Endodermal cell (in vitro differentiated cells): Measurements from ENCODE around the gene RAB25. TPM values are rescaled to one million over a fixed set of nuclear protein-coding genes. Genes with fewer than 3 reads are reported as not detected.
A peak's percentile ranks its signal among the peaks of the same experiment; 100 is the strongest.

Source experiments
- DNase-seq: peaks from one replicate; pipeline ENCODE4 v3.0.0-alpha.2; 2017
- H3K27ac ChIP-seq: 2 replicates; pipeline ENCODE4 v1.5.1; 2013; ENCODE audit warnings: mild to moderate bottlenecking, low read depth, low read length, moderate library complexity
- H3K27me3 ChIP-seq: 2 replicates; pipeline ENCODE4 v1.6.1; 2013; ENCODE audit warnings: mild to moderate bottlenecking, low read length, moderate library complexity; ENCODE audit not compliant: insufficient read depth, control insufficient read depth, poor library complexity, severe bottlenecking
- H3K36me3 ChIP-seq: 2 replicates; pipeline ENCODE4 v1.7.0; 2013; ENCODE audit warnings: mild to moderate bottlenecking, low read length, moderate library complexity; ENCODE audit not compliant: control insufficient read depth, insufficient read depth
- H3K4me1 ChIP-seq: one replicate; pipeline ENCODE4 v1.7.0; 2013; ENCODE audit warnings: low read length; ENCODE audit not compliant: control insufficient read depth, insufficient read depth
- H3K4me3 ChIP-seq: 2 replicates; pipeline ENCODE4 v1.5.1; 2013; ENCODE audit warnings: mild to moderate bottlenecking, low read length, moderate library complexity
- H3K9ac ChIP-seq: 2 replicates; pipeline ENCODE4 v1.6.1; 2013; ENCODE audit warnings: mild to moderate bottlenecking, low read length, moderate library complexity; ENCODE audit not compliant: poor library complexity, severe bottlenecking; ENCODE audit errors: extremely low read depth
- H3K9me3 ChIP-seq: 2 replicates; pipeline ENCODE4 v1.6.1; 2013; ENCODE audit warnings: mild to moderate bottlenecking, low read length, moderate library complexity; ENCODE audit not compliant: control insufficient read depth
- H3K27ac Mint-ChIP-seq: 2 replicates; pipeline ENCODE4 v1.8.0; 2020; ENCODE audit warnings: mixed read lengths
- H3K27me3 Mint-ChIP-seq: 2 replicates; pipeline ENCODE4 v1.8.0; 2021; ENCODE audit warnings: mild to moderate bottlenecking, mixed read lengths; ENCODE audit not compliant: insufficient read depth
- H3K36me3 Mint-ChIP-seq: 2 replicates; pipeline ENCODE4 v1.8.0; 2020; ENCODE audit warnings: low read depth, mixed read lengths
- H3K4me1 Mint-ChIP-seq: 2 replicates; pipeline ENCODE4 v1.8.0; 2020; ENCODE audit warnings: mixed read lengths
- H3K4me3 Mint-ChIP-seq: 2 replicates; pipeline ENCODE4 v1.8.0; 2020; ENCODE audit warnings: mild to moderate bottlenecking, moderate library complexity, mixed read lengths
- H3K9me3 Mint-ChIP-seq: 2 replicates; pipeline ENCODE4 v1.8.0; 2020; ENCODE audit warnings: mild to moderate bottlenecking, mixed read lengths
- CTCF ChIP-seq: fragments of 200-600 bp; sonication (generic); conservative IDR thresholded peaks from 2 replicates; pipeline ENCODE4 v1.5.0; 2021; ENCODE audit warnings: antibody characterized with exemption, mild to moderate bottlenecking
- WGBS, 2 experiments: methylation state at CpG; one replicate each; pipeline versions ENCODE4 v1.1.5 to v1.1.7; 2013; ENCODE audit warnings: missing lambda C conversion rate in 2 of 2, mixed read lengths in 1 of 2; ENCODE audit not compliant: insufficient coverage in 1 of 2, insufficient read length in 1 of 2; 5-methylcytosine and 5-hydroxymethylcytosine counted together
- total RNA-seq, 2 donors: library from RNA; stranded (reverse); fragmentation: NEBNext Ultra II Directional in 1 of 2; extraction: Animal tissue kit (Norgen Biotek cat#: 25700) in 1 of 2; gene quantifications; 2 replicates in 1 of 2; 3 replicates in 1 of 2; pipeline ENCODE4 v1.2.1, GENCODE V29; 2021

RAB25 gene
- total RNA-seq, 2 donors from 2014 or later: 82.0 to 84.4 TPM

- DNase-seq: no peak
- H3K4me3 Mint-ChIP-seq: peak overlapping the region; percentile 86
- H3K4me1 Mint-ChIP-seq: peaks cover 9% of the 10 kb centered on the region
- no peaks in the 10 kb centered on the region for H3K9me3 ChIP-seq
- 76 to 83% methylated on average over 6 to 8 of the region's 8 CpGs for WGBS, 2 experiments
- peak overlapping the region; percentile 95 for H3K4me3 ChIP-seq
- peak overlapping the region; percentile 62 for H3K9ac ChIP-seq
- peaks cover 33% of the 10 kb centered on the region for H3K36me3 ChIP-seq
- H3K36me3 Mint-ChIP-seq: peaks cover 40% of the 10 kb centered on the region
- H3K27me3 Mint-ChIP-seq: peaks cover 13% of the 10 kb centered on the region
- H3K9me3 Mint-ChIP-seq: no peaks in the 10 kb centered on the region
- no peak for TF ChIP-seq CTCF
- no peaks in the 10 kb centered on the region for H3K4me1 ChIP-seq
- H3K27ac Mint-ChIP-seq: peak overlapping the region; percentile 83
- no peak overlapping the region for H3K27ac ChIP-seq
- H3K27me3 ChIP-seq: peaks cover 4% of the 10 kb centered on the region
These were observed 41.0 kb upstream of the RAB25 start for GRCh38 chr1:156019946-156020292.

- peaks cover 4% of the 10 kb centered on the region for H3K27me3 ChIP-seq
- DNase-seq: peak; percentile 95
- no peaks in the 10 kb centered on the region for H3K4me1 ChIP-seq
- no peaks in the 10 kb centered on the region for H3K9me3 Mint-ChIP-seq
- no peak for TF ChIP-seq CTCF
- peaks cover 14% of the 10 kb centered on the region for H3K27me3 Mint-ChIP-seq
- H3K27ac ChIP-seq: no peak within 1 kb of the TSS
- peak within 1 kb of the TSS; percentile 95 for H3K4me3 ChIP-seq
- peak within 1 kb of the TSS; percentile 83 for H3K27ac Mint-ChIP-seq
- H3K9ac ChIP-seq: peak within 1 kb of the TSS; percentile 62
- H3K4me3 Mint-ChIP-seq: peak within 1 kb of the TSS; percentile 86
- peaks cover 29% of the 10 kb centered on the region for H3K36me3 ChIP-seq
- 1% methylated on average over 18 to 45 of the region's 45 CpGs for WGBS, 2 experiments
- H3K4me1 Mint-ChIP-seq: peaks cover 9% of the 10 kb centered on the region
- no peaks in the 10 kb centered on the region for H3K9me3 ChIP-seq
- H3K36me3 Mint-ChIP-seq: peaks cover 38% of the 10 kb centered on the region
These were observed 40.5 kb upstream of the RAB25 start, which contains the start of gene SSR2 for GRCh38 chr1:156020293-156021092. TSS of gene SSR2 (minus strand) at chr1:156020951. CDS start at chr1:156020167, 784 bp downstream.

- 18 to 25% methylated on average over 4 of the region's 4 CpGs for WGBS, 2 experiments
These were observed 39.9 kb upstream of the RAB25 start for GRCh38 chr1:156021093-156021428.

More at GRCh38 chr1:156021093-156021428, 39.9 kb upstream of the RAB25 start:
- H3K36me3 ChIP-seq: peaks cover 25% of the 10 kb centered on the region
- H3K27me3 ChIP-seq: peaks cover 4% of the 10 kb centered on the region
- H3K4me1 ChIP-seq: no peaks in the 10 kb centered on the region
- H3K9me3 ChIP-seq: no peaks in the 10 kb centered on the region
- Mint-ChIP-seq H3K27ac (no peak overlapping the region), H3K27me3 (peaks cover 14% of the 10 kb centered on the region), H3K36me3 (peaks cover 36% of the 10 kb centered on the region), H3K4me3 (peak overlapping the region; percentile 86), H3K9me3 (no peaks in the 10 kb centered on the region), H3K4me1 (peaks cover 12% of the 10 kb centered on the region)
- no peak for DNase-seq
- peak overlapping the region; percentile 95 for H3K4me3 ChIP-seq
- no peak for TF ChIP-seq CTCF
- H3K27ac ChIP-seq: no peak overlapping the region
- H3K9ac ChIP-seq: no peak overlapping the region
